ENCODE data around the gene IL7R. TPM values are rescaled to one million over a fixed set of nuclear protein-coding genes. Genes with fewer than 3 reads are reported as not detected.
A peak's percentile ranks its signal among the peaks of the same experiment; 100 is the strongest.
"Not testable (repeated sequence)": the region's sequence is repeated elsewhere in the genome, so short reads cannot be mapped to it uniquely, and the experiment has no call there.

Gene IL7R
- total RNA-seq, 1 donor from 2014 or later: 64.1 TPM

GRCh38 chr5:35826056-35826455, 30.6 kb upstream of the IL7R start:
- Mint-ChIP-seq H3K4me1 (peaks cover 81% of the 10 kb centered on the region), H3K4me3 (peak overlapping the region; percentile 69), H3K27me3 (no peaks in the 10 kb centered on the region), H3K9me3 (peaks cover 1% of the 10 kb centered on the region), H3K27ac (peak overlapping the region; percentile 98), H3K36me3 (ENCODE audit: low read depth) (peaks cover 9% of the 10 kb centered on the region)
- intact Hi-C loops (cut with micrococcal nuclease): loop anchor here (1.0 kb wide), 1 partner anchor 10 kb away; no protein-coding TSS in a partner anchor
- peak; percentile 71 for DNase-seq

DNA sequence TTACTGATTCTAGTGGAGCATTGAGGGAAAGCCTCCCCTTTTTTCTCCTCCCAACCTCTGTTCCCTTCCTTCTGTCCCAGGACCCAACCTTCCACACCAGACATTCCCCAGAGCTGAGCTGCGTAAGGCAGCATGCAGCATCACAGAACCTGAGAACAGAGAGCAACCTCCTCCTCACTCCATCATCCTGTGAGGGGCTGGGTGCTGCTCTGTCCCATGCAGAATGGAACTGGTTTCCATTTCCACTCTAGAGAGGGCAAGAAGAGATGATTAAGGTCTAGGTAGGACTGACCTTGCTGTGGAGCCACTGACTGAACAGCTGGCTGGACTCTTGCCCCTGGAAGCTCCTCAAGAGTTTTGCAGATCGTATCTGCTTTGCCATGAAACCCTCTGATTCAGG, 30.1 kb upstream of the IL7R start:
- H3K27me3 Mint-ChIP-seq: no peaks in the 10 kb centered on the region
- intact Hi-C loops (cut with micrococcal nuclease): loop anchor here (1.0 kb wide), 1 partner anchor 10 kb away; no protein-coding TSS in a partner anchor
- peaks cover 83% of the 10 kb centered on the region for H3K4me1 Mint-ChIP-seq
- no peaks in the 10 kb centered on the region for H3K9me3 Mint-ChIP-seq
- peak; percentile 74 for DNase-seq
- peaks cover 8% of the 10 kb centered on the region for H3K36me3 Mint-ChIP-seq (ENCODE audit: low read depth)
- peak overlapping the region; percentile 98 for H3K27ac Mint-ChIP-seq
- H3K4me3 Mint-ChIP-seq: peak overlapping the region; percentile 69

GRCh38 chr5:35828082-35828598, 28.6 kb upstream of the IL7R start:
- intact Hi-C loops (cut with micrococcal nuclease): loop anchor here (1.0 kb wide), 1 partner anchor 17 kb away; no protein-coding TSS in a partner anchor
- H3K9me3 Mint-ChIP-seq: no peaks in the 10 kb centered on the region
- peak overlapping the region; percentile 98 for H3K27ac Mint-ChIP-seq
- no peaks in the 10 kb centered on the region for H3K27me3 Mint-ChIP-seq
- H3K36me3 Mint-ChIP-seq (ENCODE audit: low read depth): peaks cover 7% of the 10 kb centered on the region
- peak overlapping the region; percentile 34 for H3K4me3 Mint-ChIP-seq
- H3K4me1 Mint-ChIP-seq: peaks cover 80% of the 10 kb centered on the region
- peak; percentile 61 for DNase-seq

- Mint-ChIP-seq H3K9me3 (no peaks in the 10 kb centered on the region), H3K27me3 (no peaks in the 10 kb centered on the region), H3K4me3 (peak overlapping the region; percentile 55), H3K36me3 (ENCODE audit: low read depth) (peaks cover 2% of the 10 kb centered on the region), H3K4me1 (peaks cover 81% of the 10 kb centered on the region), H3K27ac (peak overlapping the region; percentile 86)
- DNase-seq: peak; percentile 81
- intact Hi-C loops (cut with micrococcal nuclease): no loop called here
Measured at GRCh38 chr5:35830587-35830986, 26.1 kb upstream of the IL7R start.

GRCh38 chr5:35832762-35833161, 23.9 kb upstream of the IL7R start:
- H3K36me3 Mint-ChIP-seq (ENCODE audit: low read depth): peaks cover 2% of the 10 kb centered on the region
- DNase-seq: no peak
- peak overlapping the region; percentile 17 for H3K4me3 Mint-ChIP-seq
- intact Hi-C loops (cut with micrococcal nuclease): loop anchor here (1.0 to 2.0 kb wide), 4 partner anchors 11 to 72 kb away; no protein-coding TSS in a partner anchor
- H3K27me3 Mint-ChIP-seq: no peaks in the 10 kb centered on the region
- peaks cover 77% of the 10 kb centered on the region for H3K4me1 Mint-ChIP-seq
- no peaks in the 10 kb centered on the region for H3K9me3 Mint-ChIP-seq
- peak overlapping the region; percentile 92 for H3K27ac Mint-ChIP-seq

- DNase-seq: peak; percentile 60
- Mint-ChIP-seq H3K27ac (peak overlapping the region; percentile 92), H3K4me3 (peak overlapping the region; percentile 69), H3K27me3 (no peaks in the 10 kb centered on the region), H3K36me3 (ENCODE audit: low read depth) (peaks cover 4% of the 10 kb centered on the region), H3K4me1 (peaks cover 76% of the 10 kb centered on the region), H3K9me3 (peaks cover 2% of the 10 kb centered on the region)
- intact Hi-C loops (cut with micrococcal nuclease): loop anchor here (2.0 kb wide), 1 partner anchor 72 kb away; no protein-coding TSS in a partner anchor
Measured at GRCh38 chr5:35833224-35833623, 23.5 kb upstream of the IL7R start.

DNA sequence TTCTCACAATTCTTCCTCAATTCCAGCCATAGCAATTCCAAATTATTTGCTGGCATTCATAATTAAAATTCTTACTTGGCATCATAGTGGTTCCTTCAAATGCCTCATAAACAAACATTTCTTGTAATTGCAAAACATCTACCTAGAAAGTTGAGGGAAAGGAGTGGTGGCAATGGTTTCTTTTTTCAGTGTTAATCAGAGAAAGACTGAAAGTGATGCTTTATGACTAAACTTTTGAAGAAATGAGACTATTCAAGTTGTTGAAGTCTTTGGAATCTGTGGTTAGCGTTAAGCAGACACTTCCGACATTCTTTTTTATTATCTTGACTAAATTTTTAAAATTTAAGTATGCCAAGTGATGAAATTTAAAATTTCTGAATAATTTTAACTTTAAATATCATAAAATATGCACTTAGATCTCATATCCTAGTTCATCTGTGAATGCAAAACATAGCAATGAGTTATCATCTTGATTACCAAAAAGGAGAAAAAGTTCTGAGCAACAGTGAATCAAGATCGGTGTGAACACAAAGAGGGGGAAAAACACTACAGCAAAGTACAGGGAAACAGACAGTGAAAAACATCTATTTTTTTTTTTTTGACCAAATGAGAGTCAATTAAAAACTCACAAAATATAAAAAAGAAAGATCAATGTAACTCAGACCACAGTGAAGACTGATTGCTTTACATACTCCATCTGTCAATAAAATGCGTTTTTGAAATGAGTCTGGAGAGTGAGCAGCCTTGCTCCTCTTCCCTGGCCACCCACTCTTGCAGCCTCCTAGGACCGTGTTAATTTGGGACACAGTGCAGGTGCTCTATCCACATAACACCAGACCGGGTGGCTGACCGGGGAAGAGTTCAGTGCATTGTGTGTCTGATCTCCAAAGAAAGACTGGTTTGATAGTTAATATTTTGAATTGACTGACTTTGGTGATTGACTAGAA, 20.6 kb upstream of the IL7R start:
- Mint-ChIP-seq H3K36me3 (ENCODE audit: low read depth) (peaks cover 14% of the 10 kb centered on the region), H3K27me3 (no peaks in the 10 kb centered on the region), H3K9me3 (peaks cover 10% of the 10 kb centered on the region), H3K4me1 (peaks cover 74% of the 10 kb centered on the region), H3K27ac (peak overlapping the region; percentile 93), H3K4me3 (peak overlapping the region; percentile 79)
- DNase-seq: peak; percentile 68
- intact Hi-C loops (cut with micrococcal nuclease): loop anchor here (1.0 to 5.0 kb wide), 7 partner anchors 10 to 164 kb away; no protein-coding TSS in a partner anchor

GRCh38 chr5:35838370-35839042, 18.2 kb upstream of the IL7R start:
- Mint-ChIP-seq H3K36me3 (ENCODE audit: low read depth) (peaks cover 16% of the 10 kb centered on the region), H3K27ac (peak overlapping the region; percentile 88), H3K4me3 (peak overlapping the region; percentile 39), H3K4me1 (peaks cover 53% of the 10 kb centered on the region), H3K27me3 (no peaks in the 10 kb centered on the region), H3K9me3 (peaks cover 10% of the 10 kb centered on the region)
- intact Hi-C loops (cut with micrococcal nuclease): loop anchor here (5.0 kb wide), 2 partner anchors 101 to 166 kb away; no protein-coding TSS in a partner anchor
- DNase-seq: peak; percentile 58

DNA sequence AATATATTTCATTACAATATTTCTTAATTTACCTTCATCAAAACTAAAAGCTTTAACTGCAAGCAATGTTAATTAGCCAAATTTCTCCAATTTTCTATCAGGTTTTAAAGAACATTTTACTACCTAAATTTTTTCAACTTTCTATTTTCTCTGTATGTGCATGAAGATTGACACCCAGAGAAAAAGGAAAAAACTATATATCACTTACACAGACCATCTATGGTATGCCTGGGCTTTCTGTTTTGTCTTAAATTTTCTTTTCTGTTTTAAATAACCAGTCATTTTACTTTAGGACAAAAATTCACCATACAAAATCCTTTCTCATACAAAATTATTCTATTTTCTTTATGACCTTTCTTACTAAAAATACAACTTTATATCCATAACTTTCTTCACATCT, 13.8 kb upstream of the IL7R start:
- peaks cover 31% of the 10 kb centered on the region for H3K9me3 Mint-ChIP-seq
- intact Hi-C loops (cut with micrococcal nuclease): no loop called here
- no peak for DNase-seq
- H3K4me3 Mint-ChIP-seq: no peak overlapping the region
- peaks cover 18% of the 10 kb centered on the region for H3K4me1 Mint-ChIP-seq
- H3K27me3 Mint-ChIP-seq: no peaks in the 10 kb centered on the region
- no peak overlapping the region for H3K27ac Mint-ChIP-seq
- peaks cover 47% of the 10 kb centered on the region for H3K36me3 Mint-ChIP-seq (ENCODE audit: low read depth)

DNA sequence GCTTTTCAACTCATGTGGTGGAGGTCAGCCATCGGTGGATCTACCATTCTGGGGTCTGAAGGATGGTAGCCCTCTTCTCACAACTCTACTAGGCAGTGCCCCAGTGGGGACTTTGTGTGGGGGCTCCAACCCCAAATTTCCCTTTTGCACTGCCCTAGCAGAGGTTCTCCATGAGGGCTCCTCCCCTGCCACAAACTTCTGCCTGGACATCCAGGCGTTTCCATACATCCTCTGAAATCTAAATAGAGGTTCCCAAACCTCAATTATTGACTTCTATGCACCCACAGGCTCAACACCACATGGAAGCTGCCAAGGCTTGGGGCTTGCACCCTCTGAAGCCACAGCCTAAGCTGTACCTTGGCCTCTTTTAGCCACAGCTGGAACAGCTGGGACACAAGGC, 11.2 kb upstream of the IL7R start:
- H3K27me3 Mint-ChIP-seq; H3K4me1 Mint-ChIP-seq; H3K27ac Mint-ChIP-seq; intact Hi-C loops (cut with micrococcal nuclease); H3K4me3 Mint-ChIP-seq: not testable (repeated sequence)
- H3K9me3 Mint-ChIP-seq: peaks cover 25% of the 10 kb centered on the region
- peaks cover 43% of the 10 kb centered on the region for H3K36me3 Mint-ChIP-seq (ENCODE audit: low read depth)
- peak; percentile 58 for DNase-seq

DNA sequence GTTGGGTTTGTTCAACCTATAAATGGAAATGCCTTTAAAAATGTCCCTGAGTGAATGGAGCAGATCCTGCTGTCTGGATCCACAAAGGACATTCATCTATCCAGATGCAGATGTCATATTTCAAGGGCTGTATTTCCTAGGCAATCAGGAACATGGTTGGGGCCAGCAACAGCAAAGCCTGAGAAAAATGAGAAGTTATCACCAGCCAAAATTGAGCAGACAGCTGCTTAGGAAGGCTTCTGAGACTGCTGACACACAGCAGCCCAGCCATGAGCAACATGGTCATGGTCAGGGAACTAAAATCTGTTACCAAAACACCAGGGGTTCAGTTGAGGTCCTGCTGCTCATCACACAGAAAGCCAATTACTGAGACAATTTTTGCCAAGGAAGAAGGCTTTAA, 9.2 kb upstream of the IL7R start:
- H3K36me3 Mint-ChIP-seq (ENCODE audit: low read depth): peaks cover 41% of the 10 kb centered on the region
- peaks cover 20% of the 10 kb centered on the region for H3K4me1 Mint-ChIP-seq
- no peak for DNase-seq
- H3K4me3 Mint-ChIP-seq: no peak overlapping the region
- H3K27me3 Mint-ChIP-seq: no peaks in the 10 kb centered on the region
- intact Hi-C loops (cut with micrococcal nuclease): no loop called here
- peaks cover 25% of the 10 kb centered on the region for H3K9me3 Mint-ChIP-seq
- no peak overlapping the region for H3K27ac Mint-ChIP-seq

GRCh38 chr5:35847961-35848360, 8.7 kb upstream of the IL7R start:
- DNase-seq: peak; percentile 43
- no peaks in the 10 kb centered on the region for H3K27me3 Mint-ChIP-seq
- intact Hi-C loops (cut with micrococcal nuclease): no loop called here

GRCh38 chr5:35849860-35850259, 6.8 kb upstream of the IL7R start:
- intact Hi-C loops (cut with micrococcal nuclease): no loop called here
- Mint-ChIP-seq H3K27me3 (no peaks in the 10 kb centered on the region), H3K4me1 (peaks cover 39% of the 10 kb centered on the region), H3K9me3 (peaks cover 18% of the 10 kb centered on the region), H3K4me3 (no peak overlapping the region), H3K36me3 (ENCODE audit: low read depth) (peaks cover 43% of the 10 kb centered on the region), H3K27ac (no peak overlapping the region)
- peak; percentile 54 for DNase-seq

More at GRCh38 chr5:35847961-35848360, 8.7 kb upstream of the IL7R start:
- Mint-ChIP-seq H3K4me3 (no peak overlapping the region), H3K36me3 (ENCODE audit: low read depth) (peaks cover 41% of the 10 kb centered on the region), H3K4me1 (peaks cover 23% of the 10 kb centered on the region), H3K9me3 (peaks cover 25% of the 10 kb centered on the region), H3K27ac (no peak overlapping the region)

All from activated CD4-positive, alpha-beta T cell treated with anti-CD3 and anti-CD28 coated beads, Interleukin-2, amount 10 ng/mL, durations not matched to agents 24 days and 14 days (primary cell).